Measurements from ENCODE around the gene SETD7. TPM values are rescaled to one million over a fixed set of nuclear protein-coding genes. Genes with fewer than 3 reads are reported as not detected.

The SETD7 gene
- total RNA-seq = 33.2 and 41.6 TPM in 2 replicates

GRCh38 chr4:139556071-139556723 is at the start of gene SETD7:
TSS of gene SETD7 (minus strand) at chr4:139556219. CDS start at chr4:139556137, 82 bp downstream.

GRCh38 chr4:139454111-139455045 is 101.6 kb downstream of the SETD7 start, which contains the start of gene RAB33B:
TSS of gene RAB33B (plus strand) at chr4:139454121. CDS start at chr4:139454196, 75 bp downstream.

Other genes with a start within 250 kb of the SETD7 start
- 6.7 and 7.8 TPM in 2 replicates for gene RAB33B, start 102.1 kb downstream of the SETD7 start, total RNA-seq
- gene MGST2, start 109.6 kb upstream of the SETD7 start, total RNA-seq = 12.7 and 25.0 TPM in 2 replicates

Measured in myometrial cell (primary cell).